Measurements from ENCODE around the gene CACNG1. TPM values are rescaled to one million over a fixed set of nuclear protein-coding genes. Genes with fewer than 3 reads are reported as not detected.
"Not testable (repeated sequence)": the region's sequence is repeated elsewhere in the genome, so short reads cannot be mapped to it uniquely, and the experiment has no call there.

The CACNG1 gene
- total RNA-seq, 1 experiment from 2014 or later, result not detected

GRCh38 chr17:67098006-67098405, 53.7 kb downstream of the CACNG1 start:
- Histone ChIP-seq H3K56ac (ENCODE audit: insufficient read length, low read depth, low read length) (no peak overlapping the region), H3K9me3 (ENCODE audit: control insufficient read depth, low read depth, low read length) (no peaks in the 10 kb centered on the region), H4K5ac (ENCODE audit: insufficient read length, low read depth, low read length) (no peak overlapping the region), H2AK5ac (ENCODE audit: insufficient read length, low read length) (no peak overlapping the region), H4K91ac (ENCODE audit: insufficient read length, low read depth, low read length) (no peak overlapping the region), H3K27ac (ENCODE audit: insufficient read length, low read depth, low read length) (no peak overlapping the region), H3K4ac (ENCODE audit: low read depth, low read length) (no peak overlapping the region), H4K8ac (replicated peaks; ENCODE audit: insufficient read length, low read depth, low read length) (no peak overlapping the region), H3K23me2 (ENCODE audit: insufficient read length, low read depth, low read length, poor library complexity, severe bottlenecking) (no peaks in the 10 kb centered on the region), H3K9ac (ENCODE audit: extremely low read depth, insufficient read length, low read length) (no peak overlapping the region), H3K23ac (ENCODE audit: insufficient read length, low read depth, low read length) (no peak overlapping the region), H2BK15ac (ENCODE audit: low read depth, low read length) (no peak overlapping the region), H3K4me2 (ENCODE audit: insufficient read depth, insufficient read length, low read length) (no peak overlapping the region), H3K14ac (ENCODE audit: insufficient read depth, low read length) (no peak overlapping the region), H2AFZ (ENCODE audit: low read length) (no peak overlapping the region), H3K18ac (ENCODE audit: insufficient read length, low read depth, low read length) (no peak overlapping the region), H4K20me1 (ENCODE audit: control insufficient read depth, insufficient read depth, insufficient read length) (no peaks in the 10 kb centered on the region), H3K4me1 (ENCODE audit: insufficient read depth, low read length) (no peaks in the 10 kb centered on the region), H2BK5ac (ENCODE audit: insufficient read length, low read length) (no peak overlapping the region), H3K27me3 (ENCODE audit: insufficient read depth, low read length) (no peaks in the 10 kb centered on the region), H2BK120ac (ENCODE audit: low read depth, low read length, poor library complexity, severe bottlenecking) (no peak overlapping the region), H3T11ph (ENCODE audit: low read length) (no peak overlapping the region), H3K79me2 (ENCODE audit: insufficient read depth, low read length) (no peaks in the 10 kb centered on the region), H2BK20ac (ENCODE audit: low read depth, low read length, poor library complexity, severe bottlenecking) (no peak overlapping the region), H2BK12ac (ENCODE audit: insufficient read length, low read depth, low read length) (no peak overlapping the region), H3K79me1 (ENCODE audit: insufficient read depth, low read depth, low read length, poor library complexity, severe bottlenecking) (no peaks in the 10 kb centered on the region)
- no peak overlapping the region for H3K27ac Mint-ChIP-seq
- no peaks in the 10 kb centered on the region; a peak in 3 of 7 replicates for H3K36me3 Mint-ChIP-seq (ENCODE audit: insufficient read depth in 1 of 3, low read depth in 3 of 3)
- H3K4me3 Mint-ChIP-seq, result no peak overlapping the region
- no peak for DNase-seq
- H3K9me3 Mint-ChIP-seq, result no peaks in the 10 kb centered on the region
- H3K27me3 Mint-ChIP-seq (ENCODE audit: low read depth), result no peaks in the 10 kb centered on the region
- H3K4me1 Mint-ChIP-seq, result no peaks in the 10 kb centered on the region
- WGBS (ENCODE audit: extremely low coverage, insufficient read length, low lambda C conversion rate), result no CpG with 5 or more reads among the region's 1 CpG
- no peak for TF ChIP-seq CTCF (conservative IDR thresholded peaks at IDR 0.05)

- H3K23me2 ChIP-seq (ENCODE audit: insufficient read length, low read depth, low read length, poor library complexity, severe bottlenecking); H3K56ac ChIP-seq (ENCODE audit: insufficient read length, low read depth, low read length); H3K27me3 Mint-ChIP-seq (ENCODE audit: low read depth); DNase-seq; H2BK120ac ChIP-seq (ENCODE audit: low read depth, low read length, poor library complexity, severe bottlenecking); H3K9ac ChIP-seq (ENCODE audit: extremely low read depth, insufficient read length, low read length); H2AK5ac ChIP-seq (ENCODE audit: insufficient read length, low read length); H3K79me2 ChIP-seq (ENCODE audit: insufficient read depth, low read length); H2BK15ac ChIP-seq (ENCODE audit: low read depth, low read length); H3K4me3 Mint-ChIP-seq; H3K4me1 ChIP-seq (ENCODE audit: insufficient read depth, low read length); H3K14ac ChIP-seq (ENCODE audit: insufficient read depth, low read length); H4K5ac ChIP-seq (ENCODE audit: insufficient read length, low read depth, low read length); H3K4me2 ChIP-seq (ENCODE audit: insufficient read depth, insufficient read length, low read length); H3K9me3 ChIP-seq (ENCODE audit: control insufficient read depth, low read depth, low read length); H2BK5ac ChIP-seq (ENCODE audit: insufficient read length, low read length); H4K91ac ChIP-seq (ENCODE audit: insufficient read length, low read depth, low read length); H3K27me3 ChIP-seq (ENCODE audit: insufficient read depth, low read length); H3K23ac ChIP-seq (ENCODE audit: insufficient read length, low read depth, low read length); H3K79me1 ChIP-seq (ENCODE audit: insufficient read depth, low read depth, low read length, poor library complexity, severe bottlenecking); H3K18ac ChIP-seq (ENCODE audit: insufficient read length, low read depth, low read length); H4K20me1 ChIP-seq (ENCODE audit: control insufficient read depth, insufficient read depth, insufficient read length); H4K8ac ChIP-seq (replicated peaks; ENCODE audit: insufficient read length, low read depth, low read length); H3K4ac ChIP-seq (ENCODE audit: low read depth, low read length); H3K9me3 Mint-ChIP-seq; H2BK12ac ChIP-seq (ENCODE audit: insufficient read length, low read depth, low read length); H2BK20ac ChIP-seq (ENCODE audit: low read depth, low read length, poor library complexity, severe bottlenecking); H3T11ph ChIP-seq (ENCODE audit: low read length); H3K27ac Mint-ChIP-seq; H2AFZ ChIP-seq (ENCODE audit: low read length); H3K4me1 Mint-ChIP-seq; H3K27ac ChIP-seq (ENCODE audit: insufficient read length, low read depth, low read length): not testable (repeated sequence)
- no CpG with 5 or more reads among the region's 7 CpGs for WGBS (ENCODE audit: extremely low coverage, insufficient read length, low lambda C conversion rate)
- H3K36me3 Mint-ChIP-seq (ENCODE audit: insufficient read depth in 1 of 3, low read depth in 3 of 3), result peaks cover 10 to 39% (median 28%) of the 10 kb centered on the region in 3 experiments; a peak in 6 of 7 replicates
These were observed 60.3 kb downstream of the CACNG1 start for GRCh38 chr17:67104641-67105040.

Data from H9 (cell line).